ENCODE results near the gene CPNE7. TPM values are rescaled to one million over a fixed set of nuclear protein-coding genes. Genes with fewer than 3 reads are reported as not detected.

CPNE7 gene
- total and polyA plus RNA-seq, 2 of the 4 experiments (the other 2 are of a cell fraction): 5.4 to 17.4 TPM

- no peak overlapping the region for H3K27ac ChIP-seq (ENCODE audit: insufficient read depth, low read length)
- no peak overlapping the region for H2AFZ ChIP-seq (replicated peaks; ENCODE audit: low read length, poor library complexity)
- no peak overlapping the region for H3K56ac ChIP-seq (ENCODE audit: extremely low read depth, insufficient read depth, low read length)
- no peak overlapping the region for H3K18ac ChIP-seq (ENCODE audit: low read depth, low read length)
- H2AK5ac ChIP-seq (ENCODE audit: low read depth, low read length): no peak overlapping the region
- no peak for ATAC-seq (ENCODE audit: low read depth)
- no peak overlapping the region for H2BK20ac ChIP-seq (ENCODE audit: low read depth, low read length)
- H3K36me3 ChIP-seq (ENCODE audit: control insufficient read depth, insufficient read depth, low read length): no peaks in the 10 kb centered on the region
- H4K91ac ChIP-seq (ENCODE audit: insufficient read depth, low read depth, low read length): no peak overlapping the region
- TF ChIP-seq RFX5 (IDR thresholded peaks at IDR 0.05; ENCODE audit: low read depth, low read length): no peak
- no peak for TF ChIP-seq ELK1 (IDR thresholded peaks at IDR 0.05; ENCODE audit: borderline replicate concordance, low read depth, low read length)
- no peak for TF ChIP-seq MAZ (IDR thresholded peaks at IDR 0.05; ENCODE audit: borderline replicate concordance, low read depth, low read length)
- no peak for TF ChIP-seq CEBPB (IDR thresholded peaks at IDR 0.05; ENCODE audit: low read depth, low read length)
- TF ChIP-seq CHD1 (IDR thresholded peaks at IDR 0.05; ENCODE audit: low read depth, low read length): no peak
- no peak for TF ChIP-seq CTCF (conservative IDR thresholded peaks at IDR 0.05; ENCODE audit: low read depth, low read length)
- no peak for TF ChIP-seq MAFK (IDR thresholded peaks at IDR 0.05; ENCODE audit: low read depth, low read length)
- no peak for TF ChIP-seq MXI1 (IDR thresholded peaks at IDR 0.05; ENCODE audit: borderline replicate concordance, low read depth, low read length)
- TF ChIP-seq USF2 (IDR thresholded peaks at IDR 0.05; ENCODE audit: low read depth, low read length): no peak
- TF ChIP-seq RCOR1 (IDR thresholded peaks at IDR 0.05; ENCODE audit: insufficient replicate concordance, low read length): no peak
- TF ChIP-seq SMC3 (IDR thresholded peaks at IDR 0.05; ENCODE audit: low read depth, low read length): no peak
- no peak for TF ChIP-seq RAD21 (IDR thresholded peaks at IDR 0.05; ENCODE audit: low read length)
- no peak for TF ChIP-seq POLR2A (IDR thresholded peaks at IDR 0.05; ENCODE audit: low read depth, low read length)
- TF ChIP-seq FOS (IDR thresholded peaks at IDR 0.05; ENCODE audit: low read depth, low read length): no peak
- no peak for TF ChIP-seq BHLHE40 (IDR thresholded peaks at IDR 0.05; ENCODE audit: low read depth, low read length)
- no peak for TF ChIP-seq NFE2L2 (IDR thresholded peaks at IDR 0.05; ENCODE audit: low read depth, low read length)
- no peaks in the 10 kb centered on the region for H4K20me1 ChIP-seq (ENCODE audit: insufficient read depth, low read length)
- in situ Hi-C loops (cut with MboI; ENCODE audit: low sequenced_read_pairs): no loop called here
- H4K8ac ChIP-seq (ENCODE audit: low read depth in 2 of 2, low read length in 2 of 2): no peak overlapping the region
- peak overlapping the region; percentile 7 for H2AK9ac ChIP-seq (replicated peaks; ENCODE audit: low read depth, low read length, poor library complexity)
- H3K14ac ChIP-seq (replicated peaks; ENCODE audit: low read depth, low read length): no peak overlapping the region
- no peak overlapping the region for H3K4me3 ChIP-seq (ENCODE audit: insufficient read depth, low read depth, low read length)
- DNase-seq: no peak
- no peak overlapping the region for H2BK5ac ChIP-seq (ENCODE audit: low read depth, low read length, poor library complexity, severe bottlenecking)
- intact Hi-C loops (cut with micrococcal nuclease): no loop called here
- 71% methylated on average over 4 of the region's 6 CpGs; no CpG with 5 or more reads in 1 of the 2 experiments for WGBS, 2 experiments (ENCODE audit: extremely low coverage in 2 of 2, insufficient read length in 1 of 2)
- H4K5ac ChIP-seq (ENCODE audit: low read depth, low read length): no peak overlapping the region
- peaks cover 2% of the 10 kb centered on the region; the same call in 1 of the 2 replicates for H3K4me1 ChIP-seq (ENCODE audit: control insufficient read depth, insufficient read depth, low read length)
- H3K4ac ChIP-seq (ENCODE audit: low read depth, low read length): no peak overlapping the region
- H2BK120ac ChIP-seq (ENCODE audit: low read depth, low read length): no peak overlapping the region
- no peak overlapping the region for H3K23ac ChIP-seq (ENCODE audit: low read depth, low read length)
- H3K9ac ChIP-seq (ENCODE audit: low read depth, low read length): no peak overlapping the region
- BruUV-seq (replicated peaks): no TSS peak
- H3K27me3 ChIP-seq (ENCODE audit: control insufficient read depth, insufficient read depth, low read length): peaks cover 14% of the 10 kb centered on the region
- no peaks in the 10 kb centered on the region for H3K79me1 ChIP-seq (ENCODE audit: low read depth in 1 of 2, low read length in 2 of 2)
- no peak overlapping the region for H3K4me2 ChIP-seq (ENCODE audit: low read depth, low read length)
- no peaks in the 10 kb centered on the region for H3K9me3 ChIP-seq (ENCODE audit: control insufficient read depth, insufficient read depth, low read length)
- dilution Hi-C loops (cut with HindIII; ENCODE audit: low sequenced_read_pairs, unreplicated experiment): no loop called here
- no peaks in the 10 kb centered on the region for H3K9me1 ChIP-seq (ENCODE audit: insufficient read depth, low read length)
- ChIA-PET CTCF (no interaction called here), POLR2A (ENCODE audit: unreplicated experiment) (no interaction called here)
- no peak overlapping the region for H2BK15ac ChIP-seq (ENCODE audit: low read depth, low read length)
Measured at GRCh38 chr16:89617036-89617435, 41.5 kb downstream of the CPNE7 start.
